GM23338 (cell line): ENCODE data around the gene DMD. TPM values are rescaled to one million over a fixed set of nuclear protein-coding genes. Genes with fewer than 3 reads are reported as not detected.
A peak's percentile ranks its signal among the peaks of the same experiment; 100 is the strongest.

Experiments used
- ATAC-seq: fragments of 200-7000 bp; cut with Tn5 transposase; 3 replicates; pipeline ENCODE4 v1.9.1; 2020
- DNase-seq: peaks from one replicate; pipeline ENCODE4 v3.0.0-alpha.2; 2015; ENCODE audit warnings: low spot score
- H2AFZ ChIP-seq: fragments of 200-600 bp; sonication (generic); 2 replicates; pipeline ENCODE4 v1.8.0; 2016; ENCODE audit warnings: antibody characterized with exemption, mild to moderate bottlenecking, moderate library complexity
- H3F3A ChIP-seq: fragments of 200-600 bp; sonication (generic); replicated peaks from 2 replicates; pipeline ENCODE4 v1.8.0; 2017; ENCODE audit warnings: antibody characterized with exemption, mixed run types, low read depth
- H3K27ac ChIP-seq: fragments of 200-600 bp; sonication (generic); 2 replicates; pipeline ENCODE4 v1.6.1; 2016; ENCODE audit warnings: low read depth
- H3K27me3 ChIP-seq: fragments of 200-600 bp; sonication (generic); 2 replicates; pipeline ENCODE4 v1.8.0; 2016; ENCODE audit warnings: mild to moderate bottlenecking, mixed run types, moderate library complexity; ENCODE audit not compliant: insufficient read depth
- H3K36me3 ChIP-seq: fragments of 200-600 bp; sonication (generic); 2 replicates; pipeline ENCODE4 v1.8.0; 2016; ENCODE audit warnings: mild to moderate bottlenecking; ENCODE audit not compliant: insufficient read depth
- H3K4me1 ChIP-seq: fragments of 200-600 bp; sonication (generic); 2 replicates; pipeline ENCODE4 v1.8.0; 2016; ENCODE audit warnings: mild to moderate bottlenecking, moderate library complexity; ENCODE audit not compliant: insufficient read depth
- H3K4me2 ChIP-seq: fragments of 200-600 bp; sonication (generic); 2 replicates; pipeline ENCODE4 v1.7.1; 2017; ENCODE audit warnings: mixed run types
- H3K4me3 ChIP-seq: fragments of 200-600 bp; sonication (generic); 2 replicates; pipeline ENCODE4 v1.6.1; 2016; ENCODE audit warnings: mixed run types
- H3K79me2 ChIP-seq: fragments of 200-600 bp; sonication (generic); replicated peaks from 2 replicates; pipeline ENCODE4 v1.8.0; 2017; ENCODE audit warnings: mild to moderate bottlenecking; ENCODE audit not compliant: insufficient read depth
- H3K9me2 ChIP-seq: fragments of 200-600 bp; sonication (generic); 2 replicates; pipeline ENCODE4 v1.8.0; 2017; ENCODE audit not compliant: insufficient read depth
- H4K20me1 ChIP-seq: fragments of 200-600 bp; sonication (generic); replicated peaks from 2 replicates; pipeline ENCODE4 v1.8.0; 2017; ENCODE audit warnings: mild to moderate bottlenecking; ENCODE audit not compliant: insufficient read depth
- H3K27ac Mint-ChIP-seq: 2 replicates; pipeline ENCODE4 v1.8.0; 2020; ENCODE audit warnings: inconsistent platforms, mild to moderate bottlenecking, moderate library complexity, mixed read lengths
- H3K27me3 Mint-ChIP-seq: 3 replicates; pipeline ENCODE4 v1.8.0; 2022; ENCODE audit warnings: low read depth, mild to moderate bottlenecking, moderate library complexity, mixed read lengths, inconsistent platforms; ENCODE audit not compliant: insufficient read depth, poor library complexity
- H3K36me3 Mint-ChIP-seq: 3 replicates; pipeline ENCODE4 v1.8.0; 2021; ENCODE audit warnings: low read depth, mild to moderate bottlenecking, inconsistent platforms, moderate library complexity, mixed read lengths
- H3K4me1 Mint-ChIP-seq: 3 replicates; pipeline ENCODE4 v1.8.0; 2020; ENCODE audit warnings: mild to moderate bottlenecking, inconsistent platforms, mixed read lengths
- H3K4me3 Mint-ChIP-seq: 3 replicates; pipeline ENCODE4 v1.8.0; 2021; ENCODE audit warnings: moderate library complexity, mild to moderate bottlenecking, inconsistent platforms, mixed read lengths
- H3K9me3 Mint-ChIP-seq: 3 replicates; pipeline ENCODE4 v1.8.0; 2020; ENCODE audit warnings: moderate library complexity, mild to moderate bottlenecking, inconsistent platforms, mixed read lengths
- CREB1 ChIP-seq: fragments of 250-450 bp; sonication (Bioruptor Pico); IDR thresholded peaks from 2 replicates; pipeline ENCODE4 v1.5.0; 2020; ENCODE audit warnings: low read depth, mild to moderate bottlenecking, moderate library complexity
- EZH2 ChIP-seq: fragments of 200-600 bp; sonication (generic); IDR thresholded peaks from one replicate; pipeline ENCODE4 v1.8.0; 2017; ENCODE audit warnings: antibody characterized with exemption, mild to moderate bottlenecking, low read depth; ENCODE audit not compliant: unreplicated experiment
- EZH2phosphoT487 ChIP-seq: fragments of 200-600 bp; sonication (generic); IDR thresholded peaks from one replicate; pipeline ENCODE4 v1.8.1; 2018; ENCODE audit warnings: antibody characterized with exemption; ENCODE audit not compliant: unreplicated experiment
- JUNB ChIP-seq: IDR thresholded peaks from one replicate; pipeline ENCODE4 v1.6.1; 2016; ENCODE audit warnings: antibody characterized with exemption; ENCODE audit not compliant: unreplicated experiment
- NANOG ChIP-seq: IDR thresholded peaks from 2 replicates; pipeline ENCODE4 v1.6.1; 2016; ENCODE audit warnings: antibody characterized with exemption, borderline replicate concordance
- POLR2AphosphoS5 ChIP-seq: IDR thresholded peaks from 2 replicates; pipeline ENCODE4 v1.6.1; 2016; ENCODE audit warnings: antibody characterized with exemption, low read depth
- STAT1 ChIP-seq: IDR thresholded peaks from one replicate; pipeline ENCODE4 v1.6.1; 2016; ENCODE audit warnings: antibody characterized with exemption; ENCODE audit not compliant: unreplicated experiment
- ZNF114 ChIP-seq: fragments of 250-450 bp; sonication (Bioruptor Pico); IDR thresholded peaks from 2 replicates; pipeline ENCODE4 v1.5.0; 2020; ENCODE audit warnings: mild to moderate bottlenecking, moderate library complexity
- ZNF331 ChIP-seq: fragments of 250-450 bp; sonication (Bioruptor Pico); IDR thresholded peaks from 2 replicates; pipeline ENCODE4 v1.5.0; 2020; ENCODE audit warnings: low read depth, mild to moderate bottlenecking, moderate library complexity
- polyA plus RNA-seq: library from polyadenylated mRNA; unstranded; fragments of >200 nt; fragmentation: Nextera tagmentation; extraction: Ambion mirVana; gene quantifications from 2 replicates; pipeline ENCODE4 v1.2.1, GENCODE V29; 2016
- total RNA-seq: library from RNA; depleted of rRNA; stranded (reverse); fragments of >200 nt; shearing (Covaris generic); gene quantifications from 2 replicates; pipeline ENCODE4 v1.2.3, GENCODE V29; 2014
- TF ChIP-seq, protein P1 (sequence below): IDR thresholded peaks from 2 replicates; pipeline ENCODE4 v1.6.1; 2016; ENCODE audit warnings: antibody characterized with exemption
- TF ChIP-seq, protein P2 (sequence below), 2 experiments: fragments of 200-600 bp in 1 of 2; sonication (generic) in 1 of 2; conservative IDR thresholded peaks; 2 replicates each; pipeline versions ENCODE4 v1.5.1 to v1.6.1; 2016 to 2017; ENCODE audit warnings: antibody characterized with exemption in 2 of 2, low read depth in 2 of 2, mild to moderate bottlenecking in 2 of 2, moderate library complexity in 1 of 2
- TF ChIP-seq, protein P3 (sequence below): IDR thresholded peaks from one replicate; pipeline ENCODE4 v1.6.1; 2018; ENCODE audit warnings: antibody characterized with exemption; ENCODE audit not compliant: unreplicated experiment
- TF ChIP-seq, protein P4 (sequence below): fragments of 250-450 bp; sonication (Bioruptor Pico); IDR thresholded peaks from 2 replicates; pipeline ENCODE4 v1.5.0; 2020; ENCODE audit warnings: mild to moderate bottlenecking, moderate library complexity

The DMD gene
- total and polyA plus RNA-seq, 2 experiments from 2014 or later = 4.5 to 7.6 TPM

DNA sequence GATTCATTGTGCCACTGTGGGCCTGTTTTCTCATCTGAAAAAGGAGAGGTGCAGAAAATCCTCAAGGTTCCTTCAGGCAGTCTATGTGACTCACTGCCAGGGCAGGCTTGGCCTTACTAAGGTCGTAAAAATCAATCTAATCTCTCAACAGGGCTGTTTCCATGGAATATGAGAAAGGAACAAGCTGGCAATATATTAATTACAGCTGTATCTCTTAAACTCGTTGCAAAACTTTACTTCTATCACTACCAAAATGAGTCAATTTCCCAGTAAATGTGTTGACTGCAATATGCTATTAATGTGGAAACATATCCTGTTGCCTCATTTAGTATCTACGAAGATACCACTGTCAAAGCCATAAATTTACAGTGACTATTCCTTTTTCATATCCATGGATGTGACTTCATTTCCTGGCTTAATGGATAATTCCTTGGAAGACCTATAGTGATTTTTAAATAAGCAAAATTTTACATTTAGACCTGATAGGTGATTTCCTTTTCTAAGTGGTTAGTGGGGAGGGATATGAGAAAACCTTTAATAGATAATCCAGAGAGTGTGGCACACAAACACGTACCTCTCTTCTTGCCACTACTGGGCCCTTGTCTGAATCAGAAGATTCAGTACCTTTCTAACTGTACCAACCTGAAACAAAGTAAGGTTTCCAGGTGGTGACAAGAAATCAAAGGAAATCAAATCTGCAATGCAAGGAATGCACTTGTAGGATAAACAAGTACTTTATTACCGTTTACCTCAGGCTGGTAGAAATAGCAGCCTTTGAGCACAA lies 2012.1 kb downstream of the DMD start:
- Histone ChIP-seq H3K9me2 (no peaks in the 10 kb centered on the region), H3K4me2 (0 out of 2 replicates have a peak overlapping the region, but pooled peaks have one; percentile 37), H4K20me1 (no peaks in the 10 kb centered on the region), H3K4me1 (peaks cover 14% of the 10 kb centered on the region), H2AFZ (no peak overlapping the region), H3F3A (no peaks in the 10 kb centered on the region), H3K27me3 (no peaks in the 10 kb centered on the region), H3K4me3 (no peak overlapping the region), H3K79me2 (no peaks in the 10 kb centered on the region), H3K27ac (peak overlapping the region; percentile 69; the same call in 1 of the 2 replicates), H3K36me3 (no peaks in the 10 kb centered on the region)
- Mint-ChIP-seq H3K36me3 (peaks cover 4% of the 10 kb centered on the region; the same call in 2 of the 3 replicates), H3K9me3 (no peaks in the 10 kb centered on the region), H3K4me3 (no peak overlapping the region), H3K27ac (no peak overlapping the region), H3K27me3 (no peaks in the 10 kb centered on the region), H3K4me1 (peaks cover 13% of the 10 kb centered on the region; the same call in 2 of the 3 replicates)
- TF ChIP-seq EZH2 (no peak), POLR2AphosphoS5 (no peak), ZNF331 (CRISPR knock-in tag) (no peak), STAT1 (no peak), ZNF114 (CRISPR knock-in tag) (no peak), EZH2phosphoT487 (no peak), CREB1 (CRISPR knock-in tag) (no peak), JUNB (no peak), NANOG (no peak)
- TF ChIP-seq, protein P1, sequence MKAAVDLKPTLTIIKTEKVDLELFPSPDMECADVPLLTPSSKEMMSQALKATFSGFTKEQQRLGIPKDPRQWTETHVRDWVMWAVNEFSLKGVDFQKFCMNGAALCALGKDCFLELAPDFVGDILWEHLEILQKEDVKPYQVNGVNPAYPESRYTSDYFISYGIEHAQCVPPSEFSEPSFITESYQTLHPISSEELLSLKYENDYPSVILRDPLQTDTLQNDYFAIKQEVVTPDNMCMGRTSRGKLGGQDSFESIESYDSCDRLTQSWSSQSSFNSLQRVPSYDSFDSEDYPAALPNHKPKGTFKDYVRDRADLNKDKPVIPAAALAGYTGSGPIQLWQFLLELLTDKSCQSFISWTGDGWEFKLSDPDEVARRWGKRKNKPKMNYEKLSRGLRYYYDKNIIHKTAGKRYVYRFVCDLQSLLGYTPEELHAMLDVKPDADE = no peak
- TF ChIP-seq, protein P2, sequence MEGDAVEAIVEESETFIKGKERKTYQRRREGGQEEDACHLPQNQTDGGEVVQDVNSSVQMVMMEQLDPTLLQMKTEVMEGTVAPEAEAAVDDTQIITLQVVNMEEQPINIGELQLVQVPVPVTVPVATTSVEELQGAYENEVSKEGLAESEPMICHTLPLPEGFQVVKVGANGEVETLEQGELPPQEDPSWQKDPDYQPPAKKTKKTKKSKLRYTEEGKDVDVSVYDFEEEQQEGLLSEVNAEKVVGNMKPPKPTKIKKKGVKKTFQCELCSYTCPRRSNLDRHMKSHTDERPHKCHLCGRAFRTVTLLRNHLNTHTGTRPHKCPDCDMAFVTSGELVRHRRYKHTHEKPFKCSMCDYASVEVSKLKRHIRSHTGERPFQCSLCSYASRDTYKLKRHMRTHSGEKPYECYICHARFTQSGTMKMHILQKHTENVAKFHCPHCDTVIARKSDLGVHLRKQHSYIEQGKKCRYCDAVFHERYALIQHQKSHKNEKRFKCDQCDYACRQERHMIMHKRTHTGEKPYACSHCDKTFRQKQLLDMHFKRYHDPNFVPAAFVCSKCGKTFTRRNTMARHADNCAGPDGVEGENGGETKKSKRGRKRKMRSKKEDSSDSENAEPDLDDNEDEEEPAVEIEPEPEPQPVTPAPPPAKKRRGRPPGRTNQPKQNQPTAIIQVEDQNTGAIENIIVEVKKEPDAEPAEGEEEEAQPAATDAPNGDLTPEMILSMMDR (conservative IDR thresholded peaks at IDR 0.05; ENCODE audit: low read depth in 2 of 2) = no peak
- TF ChIP-seq, protein P3, sequence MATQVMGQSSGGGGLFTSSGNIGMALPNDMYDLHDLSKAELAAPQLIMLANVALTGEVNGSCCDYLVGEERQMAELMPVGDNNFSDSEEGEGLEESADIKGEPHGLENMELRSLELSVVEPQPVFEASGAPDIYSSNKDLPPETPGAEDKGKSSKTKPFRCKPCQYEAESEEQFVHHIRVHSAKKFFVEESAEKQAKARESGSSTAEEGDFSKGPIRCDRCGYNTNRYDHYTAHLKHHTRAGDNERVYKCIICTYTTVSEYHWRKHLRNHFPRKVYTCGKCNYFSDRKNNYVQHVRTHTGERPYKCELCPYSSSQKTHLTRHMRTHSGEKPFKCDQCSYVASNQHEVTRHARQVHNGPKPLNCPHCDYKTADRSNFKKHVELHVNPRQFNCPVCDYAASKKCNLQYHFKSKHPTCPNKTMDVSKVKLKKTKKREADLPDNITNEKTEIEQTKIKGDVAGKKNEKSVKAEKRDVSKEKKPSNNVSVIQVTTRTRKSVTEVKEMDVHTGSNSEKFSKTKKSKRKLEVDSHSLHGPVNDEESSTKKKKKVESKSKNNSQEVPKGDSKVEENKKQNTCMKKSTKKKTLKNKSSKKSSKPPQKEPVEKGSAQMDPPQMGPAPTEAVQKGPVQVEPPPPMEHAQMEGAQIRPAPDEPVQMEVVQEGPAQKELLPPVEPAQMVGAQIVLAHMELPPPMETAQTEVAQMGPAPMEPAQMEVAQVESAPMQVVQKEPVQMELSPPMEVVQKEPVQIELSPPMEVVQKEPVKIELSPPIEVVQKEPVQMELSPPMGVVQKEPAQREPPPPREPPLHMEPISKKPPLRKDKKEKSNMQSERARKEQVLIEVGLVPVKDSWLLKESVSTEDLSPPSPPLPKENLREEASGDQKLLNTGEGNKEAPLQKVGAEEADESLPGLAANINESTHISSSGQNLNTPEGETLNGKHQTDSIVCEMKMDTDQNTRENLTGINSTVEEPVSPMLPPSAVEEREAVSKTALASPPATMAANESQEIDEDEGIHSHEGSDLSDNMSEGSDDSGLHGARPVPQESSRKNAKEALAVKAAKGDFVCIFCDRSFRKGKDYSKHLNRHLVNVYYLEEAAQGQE = no peak
- TF ChIP-seq, protein P4, sequence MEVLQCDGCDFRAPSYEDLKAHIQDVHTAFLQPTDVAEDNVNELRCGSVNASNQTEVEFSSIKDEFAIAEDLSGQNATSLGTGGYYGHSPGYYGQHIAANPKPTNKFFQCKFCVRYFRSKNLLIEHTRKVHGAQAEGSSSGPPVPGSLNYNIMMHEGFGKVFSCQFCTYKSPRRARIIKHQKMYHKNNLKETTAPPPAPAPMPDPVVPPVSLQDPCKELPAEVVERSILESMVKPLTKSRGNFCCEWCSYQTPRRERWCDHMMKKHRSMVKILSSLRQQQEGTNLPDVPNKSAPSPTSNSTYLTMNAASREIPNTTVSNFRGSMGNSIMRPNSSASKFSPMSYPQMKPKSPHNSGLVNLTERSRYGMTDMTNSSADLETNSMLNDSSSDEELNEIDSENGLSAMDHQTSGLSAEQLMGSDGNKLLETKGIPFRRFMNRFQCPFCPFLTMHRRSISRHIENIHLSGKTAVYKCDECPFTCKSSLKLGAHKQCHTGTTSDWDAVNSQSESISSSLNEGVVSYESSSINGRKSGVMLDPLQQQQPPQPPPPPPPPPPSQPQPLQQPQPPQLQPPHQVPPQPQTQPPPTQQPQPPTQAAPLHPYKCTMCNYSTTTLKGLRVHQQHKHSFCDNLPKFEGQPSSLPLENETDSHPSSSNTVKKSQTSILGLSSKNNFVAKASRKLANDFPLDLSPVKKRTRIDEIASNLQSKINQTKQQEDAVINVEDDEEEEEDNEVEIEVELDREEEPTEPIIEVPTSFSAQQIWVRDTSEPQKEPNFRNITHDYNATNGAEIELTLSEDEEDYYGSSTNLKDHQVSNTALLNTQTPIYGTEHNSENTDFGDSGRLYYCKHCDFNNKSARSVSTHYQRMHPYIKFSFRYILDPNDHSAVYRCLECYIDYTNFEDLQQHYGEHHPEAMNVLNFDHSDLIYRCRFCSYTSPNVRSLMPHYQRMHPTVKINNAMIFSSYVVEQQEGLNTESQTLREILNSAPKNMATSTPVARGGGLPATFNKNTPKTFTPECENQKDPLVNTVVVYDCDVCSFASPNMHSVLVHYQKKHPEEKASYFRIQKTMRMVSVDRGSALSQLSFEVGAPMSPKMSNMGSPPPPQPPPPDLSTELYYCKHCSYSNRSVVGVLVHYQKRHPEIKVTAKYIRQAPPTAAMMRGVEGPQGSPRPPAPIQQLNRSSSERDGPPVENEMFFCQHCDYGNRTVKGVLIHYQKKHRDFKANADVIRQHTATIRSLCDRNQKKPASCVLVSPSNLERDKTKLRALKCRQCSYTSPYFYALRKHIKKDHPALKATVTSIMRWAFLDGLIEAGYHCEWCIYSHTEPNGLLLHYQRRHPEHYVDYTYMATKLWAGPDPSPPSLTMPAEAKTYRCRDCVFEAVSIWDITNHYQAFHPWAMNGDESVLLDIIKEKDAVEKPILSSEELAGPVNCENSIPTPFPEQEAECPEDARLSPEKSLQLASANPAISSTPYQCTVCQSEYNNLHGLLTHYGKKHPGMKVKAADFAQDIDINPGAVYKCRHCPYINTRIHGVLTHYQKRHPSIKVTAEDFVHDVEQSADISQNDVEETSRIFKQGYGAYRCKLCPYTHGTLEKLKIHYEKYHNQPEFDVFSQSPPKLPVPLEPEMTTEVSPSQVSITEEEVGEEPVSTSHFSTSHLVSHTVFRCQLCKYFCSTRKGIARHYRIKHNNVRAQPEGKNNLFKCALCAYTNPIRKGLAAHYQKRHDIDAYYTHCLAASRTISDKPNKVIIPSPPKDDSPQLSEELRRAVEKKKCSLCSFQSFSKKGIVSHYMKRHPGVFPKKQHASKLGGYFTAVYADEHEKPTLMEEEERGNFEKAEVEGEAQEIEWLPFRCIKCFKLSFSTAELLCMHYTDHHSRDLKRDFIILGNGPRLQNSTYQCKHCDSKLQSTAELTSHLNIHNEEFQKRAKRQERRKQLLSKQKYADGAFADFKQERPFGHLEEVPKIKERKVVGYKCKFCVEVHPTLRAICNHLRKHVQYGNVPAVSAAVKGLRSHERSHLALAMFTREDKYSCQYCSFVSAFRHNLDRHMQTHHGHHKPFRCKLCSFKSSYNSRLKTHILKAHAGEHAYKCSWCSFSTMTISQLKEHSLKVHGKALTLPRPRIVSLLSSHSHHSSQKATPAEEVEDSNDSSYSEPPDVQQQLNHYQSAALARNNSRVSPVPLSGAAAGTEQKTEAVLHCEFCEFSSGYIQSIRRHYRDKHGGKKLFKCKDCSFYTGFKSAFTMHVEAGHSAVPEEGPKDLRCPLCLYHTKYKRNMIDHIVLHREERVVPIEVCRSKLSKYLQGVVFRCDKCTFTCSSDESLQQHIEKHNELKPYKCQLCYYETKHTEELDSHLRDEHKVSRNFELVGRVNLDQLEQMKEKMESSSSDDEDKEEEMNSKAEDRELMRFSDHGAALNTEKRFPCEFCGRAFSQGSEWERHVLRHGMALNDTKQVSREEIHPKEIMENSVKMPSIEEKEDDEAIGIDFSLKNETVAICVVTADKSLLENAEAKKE (CRISPR knock-in tag) = no peak
- ATAC-seq (no peak), DNase-seq (no peak)
